ENCODE results near the gene PDHA1.

DNA sequence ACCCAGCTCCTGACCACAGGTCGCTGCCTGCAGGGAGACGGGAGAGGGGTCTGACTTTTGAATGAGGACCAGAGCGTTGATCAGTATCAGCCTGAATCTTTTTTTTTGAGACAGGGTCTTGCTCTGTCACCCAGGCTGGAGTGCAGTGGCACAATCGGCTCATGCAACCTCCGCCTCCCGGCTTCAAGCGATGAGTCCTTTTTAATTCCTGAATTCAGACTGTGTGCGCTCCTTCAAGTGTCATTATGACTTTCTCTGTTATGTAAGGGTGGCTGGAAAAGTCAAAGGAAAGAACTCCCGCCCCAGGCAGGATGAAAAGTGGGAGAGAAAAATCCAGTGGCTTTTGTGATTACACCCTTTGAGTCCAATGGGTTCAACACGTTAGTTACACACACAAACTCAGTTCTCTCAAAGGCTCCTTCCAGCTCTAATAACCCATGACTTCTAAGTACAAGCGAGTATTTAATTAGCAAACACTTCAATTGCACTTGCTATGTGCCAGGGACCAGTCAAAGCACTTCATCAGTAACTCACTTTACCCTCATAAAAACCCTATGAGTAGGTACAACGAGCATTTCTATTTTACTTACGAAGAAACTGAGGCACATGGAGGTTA is 44.4 kb downstream of the PDHA1 start:
- no peak for TF ChIP-seq CTCF (IDR thresholded peaks at IDR 0.05; ENCODE audit: low read depth, low read length)
- TF ChIP-seq EZH2phosphoT487 (IDR thresholded peaks at IDR 0.05; ENCODE audit: low read depth), result no peak

Data from OCI-LY3 (cell line).